Activated CD8-positive, alpha-beta memory T cell treated with anti-CD3 and anti-CD28 coated beads for 24 hours (primary cell): ENCODE data around the gene ULK2.
"Not testable (repeated sequence)": the region's sequence is repeated elsewhere in the genome, so short reads cannot be mapped to it uniquely, and the experiment has no call there.

ENCODE experiments used
- DNase-seq: peaks from one replicate; pipeline ENCODE4 v3.0.0-alpha.2; 2020

Gene ULK2

GRCh38 chr17:19867329-19868078, at the start of gene ULK2:
Gene ULK2 (minus strand): TSS chr17:19867936. CDS start chr17:19867417, 519 bp downstream.
- DNase-seq: peak; percentile 84

GRCh38 chr17:19915245-19915978, 47.7 kb upstream of the ULK2 start:
- no peak for DNase-seq

- no peak for DNase-seq
Measured at GRCh38 chr17:19911033-19911432, 43.3 kb upstream of the ULK2 start.

- no peak for DNase-seq
Measured at GRCh38 chr17:19909139-19909538, 41.4 kb upstream of the ULK2 start.

GRCh38 chr17:19905502-19905901, 37.8 kb upstream of the ULK2 start:
- no peak for DNase-seq

- no peak for DNase-seq
Measured at GRCh38 chr17:19904924-19905323, 37.2 kb upstream of the ULK2 start.

- no peak for DNase-seq
Measured at GRCh38 chr17:19904412-19904811, 36.7 kb upstream of the ULK2 start.

- DNase-seq: no peak
Measured at GRCh38 chr17:19900809-19901208, 33.1 kb upstream of the ULK2 start.

- no peak for DNase-seq
Measured at GRCh38 chr17:19897903-19898302, 30.2 kb upstream of the ULK2 start.

- DNase-seq: no peak
Measured at GRCh38 chr17:19897090-19897837, 29.5 kb upstream of the ULK2 start.

GRCh38 chr17:19896679-19897078, 28.9 kb upstream of the ULK2 start:
- no peak for DNase-seq

GRCh38 chr17:19890554-19890953, 22.8 kb upstream of the ULK2 start:
- DNase-seq: not testable (repeated sequence)

- DNase-seq: not testable (repeated sequence)
Measured at GRCh38 chr17:19890001-19890400, 22.3 kb upstream of the ULK2 start.

GRCh38 chr17:19886116-19886515, 18.4 kb upstream of the ULK2 start:
- DNase-seq: no peak

GRCh38 chr17:19883537-19884215, 15.9 kb upstream of the ULK2 start:
- DNase-seq: no peak

GRCh38 chr17:19880393-19880792, 12.7 kb upstream of the ULK2 start:
- DNase-seq: no peak

- no peak for DNase-seq
Measured at GRCh38 chr17:19877364-19877945, 9.7 kb upstream of the ULK2 start.

GRCh38 chr17:19876529-19877161, 8.9 kb upstream of the ULK2 start:
- no peak for DNase-seq

- no peak for DNase-seq
Measured at GRCh38 chr17:19874256-19874655, 6.5 kb upstream of the ULK2 start.

- no peak for DNase-seq
Measured at GRCh38 chr17:19873346-19873745, 5.6 kb upstream of the ULK2 start.

GRCh38 chr17:19868079-19868395, 301 bp upstream of the ULK2 start:
- DNase-seq: no peak

GRCh38 chr17:19867079-19867328, 732 bp downstream of the ULK2 start:
- DNase-seq: peak; percentile 81

GRCh38 chr17:19865021-19865420, 2.7 kb downstream of the ULK2 start:
- no peak for DNase-seq
